HG02571 (cell line): ENCODE data around the gene VPS72.
A peak's percentile ranks its signal among the peaks of the same experiment; 100 is the strongest.

Experiments used
- ATAC-seq: cut with Tn5 transposase; IDR thresholded peaks from one replicate; pipeline ENCODE4 v1.9.1; 2021; ENCODE audit warnings: mild to moderate bottlenecking, moderate library complexity; ENCODE audit not compliant: unreplicated experiment

VPS72 gene

DNA sequence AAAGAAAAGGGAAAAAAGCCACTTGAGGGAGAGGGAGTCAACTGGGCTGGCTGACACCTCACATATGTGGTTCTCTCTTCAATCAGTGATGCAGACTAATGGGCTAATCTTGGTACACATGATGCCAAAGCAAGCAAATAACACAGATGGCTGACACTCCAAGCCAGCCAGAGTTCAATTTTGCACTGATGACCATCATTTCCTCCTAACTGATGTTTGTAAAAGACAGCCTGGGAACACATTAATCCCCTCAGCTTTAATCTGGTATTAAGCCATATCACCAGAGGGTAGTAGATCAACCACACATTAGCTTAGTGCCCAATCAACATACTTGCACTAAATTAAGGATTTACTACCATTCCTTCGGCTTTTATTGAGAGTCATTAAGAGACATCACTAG is 2.8 kb downstream of the VPS72 start:
- no peak for ATAC-seq

DNA sequence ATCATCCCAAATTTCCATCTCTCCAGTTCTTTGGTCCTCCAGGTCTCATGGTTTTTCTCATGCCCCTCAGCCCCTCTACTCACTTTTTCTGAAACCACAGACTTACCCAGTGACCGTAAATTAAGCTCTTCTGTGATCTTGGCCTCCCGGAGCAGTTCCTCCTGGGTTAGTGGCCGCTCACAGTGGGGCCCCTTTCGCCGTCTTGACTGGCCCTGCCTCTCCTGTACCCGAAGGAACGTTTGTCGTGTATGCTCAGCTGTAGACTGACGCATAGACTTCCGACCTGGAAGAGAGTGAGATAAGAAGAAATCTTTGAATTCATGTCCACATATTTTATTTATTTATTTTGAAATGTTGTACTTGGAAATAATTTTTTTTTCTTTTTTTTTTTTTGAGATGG is 5.8 kb downstream of the VPS72 start:
- ATAC-seq = no peak

DNA sequence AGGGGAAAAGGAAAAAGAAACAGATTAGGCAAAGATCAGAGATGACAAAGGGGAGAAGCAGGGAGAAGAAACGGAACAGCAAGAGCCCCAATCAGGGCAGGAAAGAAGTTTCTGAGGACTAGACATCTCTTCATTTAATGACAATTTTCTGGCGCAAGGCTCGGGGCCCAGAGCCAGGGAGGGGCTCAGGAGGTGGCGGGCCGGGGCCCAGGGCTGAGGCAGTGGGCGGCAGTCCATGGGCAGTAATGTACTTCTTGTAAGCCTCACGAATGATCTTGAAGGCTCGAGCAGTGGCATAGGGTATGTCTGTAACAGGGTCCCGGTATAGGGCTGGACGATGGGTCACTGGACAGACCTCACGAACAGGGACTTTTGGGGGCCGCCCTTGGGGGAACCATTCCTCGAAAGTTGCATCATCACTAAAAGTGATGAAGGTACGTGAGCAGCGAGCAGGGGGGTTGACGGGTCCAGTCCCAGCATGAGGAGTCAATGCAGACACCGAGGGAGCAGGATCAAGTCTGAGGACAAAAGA is 13.4 kb downstream of the VPS72 start:
- no peak for ATAC-seq

DNA sequence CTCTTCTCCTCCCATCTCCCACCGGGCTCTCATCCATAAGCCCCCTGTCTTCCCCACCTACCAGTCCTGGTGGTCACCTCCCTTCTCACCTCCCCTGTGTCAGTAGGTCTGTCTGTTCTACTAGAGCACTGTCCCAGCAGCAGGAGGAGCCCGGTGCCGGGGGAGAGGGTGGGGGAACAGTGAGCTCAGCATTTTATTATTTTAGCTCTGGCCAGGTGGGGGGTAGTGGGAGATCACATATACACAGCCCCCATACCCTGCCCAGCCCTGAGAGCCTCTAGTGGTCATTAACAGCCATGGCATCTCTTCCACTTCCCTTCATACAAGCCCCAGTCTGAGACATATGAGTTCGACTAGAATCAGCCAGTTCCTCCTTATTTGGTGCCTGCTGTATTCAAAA is 14.1 kb downstream of the VPS72 start, which contains the start of gene TMOD4:
Gene TMOD4, minus strand, starts transcription at position 119 of the 400 bp plus-strand sequence. CDS start 1,106 bp downstream, outside the sequence.
- no peak for ATAC-seq

DNA sequence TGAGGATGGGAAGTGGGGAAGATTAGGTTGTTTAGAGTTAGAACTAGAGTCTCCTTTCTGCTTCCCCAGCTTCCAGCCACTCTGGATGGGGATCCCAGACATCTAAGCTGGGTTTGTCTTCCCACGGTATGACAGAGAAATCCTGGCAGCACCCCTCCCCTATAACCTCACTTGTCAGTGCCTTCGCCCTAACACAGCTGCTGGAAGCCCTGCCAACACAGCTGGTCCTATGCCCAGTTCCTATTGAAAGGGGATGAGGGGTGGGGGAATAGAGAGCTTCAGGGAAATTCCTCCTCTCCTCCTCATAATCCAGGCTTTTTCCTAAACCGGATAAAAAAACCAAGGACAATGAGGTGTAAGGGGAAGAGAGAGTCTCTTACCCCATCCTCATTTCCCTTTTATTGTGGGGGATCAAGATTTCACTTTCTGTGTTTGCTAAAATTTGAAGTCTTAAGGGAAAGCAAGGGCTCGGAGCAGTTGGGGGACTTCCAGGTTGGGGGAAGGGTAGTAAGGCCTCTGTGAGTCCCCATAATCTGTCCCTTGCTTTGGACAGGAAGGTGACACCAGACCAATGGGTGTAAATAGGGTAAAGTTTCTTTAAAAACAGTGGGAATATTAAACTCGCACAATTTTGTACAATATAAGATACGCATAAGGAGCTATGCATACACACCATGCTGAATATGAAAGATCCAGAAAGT is 14.8 kb downstream of the VPS72 start:
- no peak for ATAC-seq

DNA sequence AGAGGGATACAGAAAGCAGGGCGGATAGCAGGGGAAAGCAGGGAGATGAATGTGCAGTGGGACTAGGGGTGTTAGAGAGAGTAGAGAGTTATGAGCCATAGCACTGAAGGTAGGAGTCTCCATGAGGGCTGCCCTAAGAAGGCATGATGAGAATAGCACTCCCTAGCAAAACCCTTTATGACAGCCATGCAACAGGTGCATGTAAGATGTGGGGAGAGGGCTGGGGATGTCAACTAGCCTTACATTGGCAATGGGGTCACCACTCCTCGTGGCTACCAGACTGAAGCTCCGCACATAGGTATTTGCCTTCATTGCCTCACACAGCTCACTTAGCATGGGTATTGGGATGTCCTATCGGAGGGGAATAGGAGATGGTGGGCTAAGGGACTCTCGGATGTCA is 18.8 kb downstream of the VPS72 start:
- no peak for ATAC-seq

DNA sequence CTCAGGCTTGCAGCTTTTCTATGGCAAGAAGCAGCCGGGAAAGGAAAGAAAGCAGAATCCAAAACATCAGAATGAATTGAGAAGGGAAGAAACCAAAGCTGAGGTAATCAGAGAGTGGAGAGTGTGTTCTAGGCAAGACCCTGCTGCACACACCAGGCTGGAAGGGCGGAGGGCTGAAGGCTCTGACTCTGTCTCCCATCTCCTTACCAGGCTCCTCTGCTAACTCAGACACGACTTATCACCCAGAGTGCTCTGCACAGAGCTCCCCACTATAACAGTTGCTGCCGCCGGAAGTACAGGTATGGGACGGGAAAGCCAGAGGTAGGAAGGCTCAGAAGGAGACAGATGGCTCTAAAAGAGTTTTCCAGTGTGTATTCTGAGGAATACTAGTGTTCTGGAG is 22.9 kb downstream of the VPS72 start:
- ATAC-seq = no peak

DNA sequence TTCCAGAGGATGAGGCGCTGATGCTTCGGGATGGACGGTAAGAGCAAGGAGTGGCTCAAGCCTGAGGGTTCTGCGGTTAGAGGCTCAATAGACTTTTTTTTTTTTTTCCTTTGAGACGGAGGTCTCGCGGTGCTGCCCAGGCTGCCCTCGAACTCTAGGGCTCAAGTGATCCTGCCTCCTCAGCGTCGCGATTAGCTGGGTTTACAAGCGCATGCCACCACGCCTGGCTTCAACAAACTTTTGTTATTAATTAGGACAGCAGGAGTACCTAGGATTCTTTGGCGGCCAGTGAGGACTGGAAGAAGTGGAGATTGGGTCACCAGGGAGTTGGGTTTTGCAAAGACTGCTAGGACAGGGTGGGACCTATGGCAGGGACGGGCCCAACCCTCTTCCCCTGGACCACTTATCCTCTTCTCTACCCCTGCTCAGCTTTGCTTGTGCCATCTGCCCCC is 23.5 kb downstream of the VPS72 start:
- no peak for ATAC-seq

DNA sequence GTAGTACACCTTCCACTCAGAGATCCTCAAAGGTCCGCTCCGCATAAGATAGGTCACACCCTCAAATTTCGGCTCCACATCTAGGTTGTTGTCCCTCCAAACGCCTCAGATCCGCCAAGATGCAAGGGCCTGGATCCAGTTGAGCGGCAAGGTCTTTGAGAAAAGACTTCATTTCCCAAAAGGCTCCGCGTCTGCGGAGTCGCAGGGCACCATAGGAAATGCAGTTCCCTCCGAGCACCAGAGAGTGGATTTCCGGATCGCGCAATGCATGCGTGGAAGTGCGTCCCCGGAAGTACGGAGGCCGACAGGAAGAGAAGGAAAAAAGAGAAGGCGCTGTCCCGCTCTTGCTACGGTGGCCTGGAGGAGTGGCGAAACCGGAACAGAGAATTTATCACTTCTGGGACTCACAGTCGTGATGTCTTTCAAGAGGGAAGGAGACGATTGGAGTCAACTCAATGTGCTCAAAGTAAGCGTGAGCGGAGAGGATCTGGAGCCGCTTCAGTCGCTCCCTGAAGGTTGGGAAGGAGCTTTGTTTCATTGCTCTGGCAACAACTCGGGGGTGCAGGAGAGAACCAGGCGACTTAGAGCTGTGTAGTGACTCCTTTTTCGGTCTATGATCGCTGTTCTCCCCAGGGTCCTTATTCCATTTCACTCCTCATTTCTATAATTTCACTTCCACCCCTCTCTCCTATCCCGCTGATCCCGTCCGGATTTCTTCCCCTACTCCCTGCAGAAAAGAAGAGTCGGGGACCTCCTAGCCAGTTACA is 24.1 kb downstream of the VPS72 start, which contains the start of the genes LYSMD1 and SCNM1:
Gene LYSMD1, minus strand, starts transcription at position 165 of the 767 bp plus-strand sequence. CDS start 644 bp downstream, outside the sequence.
Gene SCNM1, plus strand, starts transcription at position 407 of the 767 bp plus-strand sequence. Its CDS starts 9 bp downstream, at position 416.
- peak; percentile 88 for ATAC-seq

DNA sequence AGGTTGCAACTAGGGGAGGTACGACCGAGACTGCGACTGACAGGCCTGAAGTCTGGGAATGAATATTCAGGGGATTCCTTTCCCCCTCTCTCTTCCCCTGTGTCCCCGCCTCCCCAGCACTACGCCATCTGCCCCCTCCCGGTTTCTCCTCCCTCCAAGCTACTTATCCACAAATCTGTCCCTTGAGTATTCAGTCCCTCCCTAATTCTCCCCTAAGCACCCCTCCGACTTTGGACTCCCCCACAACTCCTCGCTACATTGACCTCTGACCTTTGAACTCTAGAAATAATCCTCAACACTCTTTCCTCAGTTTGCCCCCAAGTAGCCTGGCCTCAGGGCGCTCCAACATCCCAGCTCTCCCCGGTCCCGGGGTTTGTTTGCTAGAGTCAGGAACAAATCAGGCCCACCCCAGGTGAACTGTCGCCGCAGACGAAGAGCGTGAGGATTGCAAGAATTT is 24.7 kb downstream of the VPS72 start:
- peak; percentile 21 for ATAC-seq

DNA sequence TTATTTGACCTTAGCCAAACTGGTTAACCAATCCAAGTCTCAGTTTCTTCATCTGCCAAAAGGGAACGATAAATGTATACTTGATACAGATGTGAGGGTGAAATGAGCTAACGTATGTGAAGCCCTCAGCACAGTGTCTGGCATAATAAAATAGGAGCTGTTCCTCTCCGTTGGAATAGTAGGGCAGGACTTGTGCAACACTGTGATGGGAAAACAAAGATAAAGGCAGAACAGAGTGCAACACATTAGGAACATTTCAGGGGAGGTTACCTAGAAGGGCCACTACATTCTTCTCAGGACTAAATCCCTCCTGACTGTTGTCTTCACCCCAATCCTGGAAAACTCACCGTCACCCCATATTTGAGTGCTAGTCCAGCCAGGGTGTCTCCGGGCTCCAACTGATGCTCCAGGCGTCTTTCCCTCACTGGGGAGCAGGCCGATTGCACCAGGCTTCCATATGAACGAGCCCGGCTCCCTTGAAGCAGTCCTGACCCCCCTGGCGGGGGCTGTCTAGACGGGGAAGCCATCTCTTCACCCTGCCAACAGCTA is 25.2 kb downstream of the VPS72 start:
- ATAC-seq = no peak

DNA sequence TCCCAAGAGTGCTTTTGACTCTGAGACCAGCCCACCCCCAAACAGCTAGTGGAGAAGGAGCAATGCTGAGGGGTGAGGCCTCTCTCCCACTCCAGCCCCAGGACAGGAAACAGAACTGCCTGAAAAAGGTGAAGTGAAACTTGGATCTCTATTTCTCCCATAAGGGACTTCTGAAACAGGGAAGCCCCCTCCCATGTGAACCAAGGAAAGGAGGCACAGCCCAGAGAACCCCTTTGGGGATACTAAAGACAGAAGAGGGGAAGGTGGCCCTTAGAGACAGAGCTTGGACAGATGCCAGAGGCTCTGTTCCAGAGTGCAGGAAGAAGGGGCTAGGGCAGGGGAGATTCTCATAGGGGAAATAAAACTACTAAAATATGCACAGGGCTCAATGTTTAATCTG is 30.6 kb downstream of the VPS72 start:
- ATAC-seq = no peak

DNA sequence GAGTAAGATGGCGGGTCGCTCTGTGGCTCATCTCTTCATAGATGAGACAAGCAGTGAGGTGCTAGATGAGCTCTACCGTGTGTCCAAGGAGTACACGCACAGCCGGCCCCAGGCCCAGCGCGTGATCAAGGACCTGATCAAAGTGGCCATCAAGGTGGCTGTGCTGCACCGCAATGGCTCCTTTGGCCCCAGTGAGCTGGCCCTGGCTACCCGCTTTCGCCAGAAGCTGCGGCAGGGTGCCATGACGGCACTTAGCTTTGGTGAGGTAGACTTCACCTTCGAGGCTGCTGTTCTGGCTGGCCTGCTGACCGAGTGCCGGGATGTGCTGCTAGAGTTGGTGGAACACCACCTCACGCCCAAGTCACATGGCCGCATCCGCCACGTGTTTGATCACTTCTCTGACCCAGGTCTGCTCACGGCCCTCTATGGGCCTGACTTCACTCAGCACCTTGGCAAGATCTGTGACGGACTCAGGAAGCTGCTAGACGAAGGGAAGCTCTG is 31.2 kb downstream of the VPS72 start:
- no peak for ATAC-seq

DNA sequence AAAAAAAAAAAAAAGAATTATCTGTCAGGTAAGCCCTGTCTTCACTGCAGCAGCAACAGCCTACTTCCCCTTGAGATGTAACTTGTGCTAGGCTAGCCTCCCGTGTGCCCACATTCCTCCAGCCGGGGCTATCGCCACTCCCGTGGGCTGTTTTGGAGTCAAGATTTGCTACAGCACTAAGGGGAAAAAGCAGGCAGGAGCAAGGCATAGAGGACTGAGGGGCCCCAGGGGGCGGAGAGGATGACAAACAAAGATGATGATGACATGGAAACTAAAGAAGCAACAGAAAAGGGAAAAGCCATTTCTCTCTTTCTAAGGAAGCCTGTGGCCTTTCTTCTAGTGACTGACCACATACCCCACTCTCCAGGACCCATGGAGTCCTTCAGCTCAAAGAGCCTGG is 31.7 kb downstream of the VPS72 start:
- no peak for ATAC-seq

DNA sequence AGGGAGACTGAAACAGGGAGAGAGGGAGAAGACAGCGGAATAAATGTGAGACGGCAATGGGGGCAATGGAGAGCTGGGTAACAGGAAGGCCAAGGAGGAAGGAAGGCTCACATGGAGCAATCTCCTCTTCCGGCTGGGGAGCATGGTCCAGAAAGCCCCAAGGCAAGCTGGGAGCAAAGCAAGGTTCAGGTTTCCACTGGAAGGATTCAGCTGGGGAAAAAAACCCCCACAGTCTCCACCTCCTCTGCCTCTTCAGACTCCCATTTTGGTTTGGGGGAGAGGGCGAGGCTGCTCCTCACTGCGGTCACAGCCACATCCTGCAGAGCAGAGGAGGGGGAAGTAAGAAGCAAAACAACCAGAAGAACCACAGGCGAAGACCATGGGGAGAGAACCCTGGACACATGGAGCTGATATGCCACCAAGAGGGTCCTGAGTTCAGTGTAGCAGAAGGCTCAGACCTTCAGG is 32.9 kb downstream of the VPS72 start:
- no peak for ATAC-seq

DNA sequence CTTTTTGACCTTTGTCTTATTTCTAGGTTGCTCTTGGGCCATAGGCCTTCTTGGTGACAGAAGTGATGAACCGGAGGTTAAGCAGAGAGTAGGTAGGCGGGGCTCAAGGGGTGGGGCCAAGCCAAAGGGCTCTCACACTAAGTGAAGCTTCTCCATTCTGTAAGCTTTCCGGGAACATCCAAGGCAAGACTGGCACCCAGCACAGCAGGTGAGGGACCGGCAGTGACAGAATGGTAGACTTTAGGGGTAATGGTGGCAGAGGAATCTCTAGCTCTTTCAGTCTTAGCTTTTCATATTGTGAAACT is 33.5 kb downstream of the VPS72 start, which contains the start of gene TNFAIP8L2:
Gene TNFAIP8L2, plus strand, starts transcription at position 135 of the 305 bp plus-strand sequence. CDS start 2,049 bp downstream, outside the sequence.
- peak; percentile 64 for ATAC-seq

DNA sequence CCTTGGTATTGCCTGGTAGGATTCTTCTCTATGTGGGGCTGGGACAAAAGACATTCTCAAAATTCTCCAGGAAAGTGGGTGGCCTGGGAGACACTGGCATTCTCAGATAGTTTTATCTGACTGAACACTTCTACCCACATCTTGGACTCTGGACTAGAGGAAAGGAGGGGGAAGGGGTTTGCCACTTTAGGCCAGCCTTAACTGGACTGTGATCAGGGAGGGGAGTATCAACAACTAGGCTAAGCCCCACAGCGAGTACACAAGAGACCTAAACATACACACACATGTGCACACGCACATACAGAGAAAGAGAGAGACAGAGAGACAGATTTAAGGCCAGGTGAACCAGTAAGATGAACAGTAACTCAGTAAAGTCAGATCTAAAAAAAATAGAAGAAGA is 42.3 kb downstream of the VPS72 start:
- no peak for ATAC-seq

DNA sequence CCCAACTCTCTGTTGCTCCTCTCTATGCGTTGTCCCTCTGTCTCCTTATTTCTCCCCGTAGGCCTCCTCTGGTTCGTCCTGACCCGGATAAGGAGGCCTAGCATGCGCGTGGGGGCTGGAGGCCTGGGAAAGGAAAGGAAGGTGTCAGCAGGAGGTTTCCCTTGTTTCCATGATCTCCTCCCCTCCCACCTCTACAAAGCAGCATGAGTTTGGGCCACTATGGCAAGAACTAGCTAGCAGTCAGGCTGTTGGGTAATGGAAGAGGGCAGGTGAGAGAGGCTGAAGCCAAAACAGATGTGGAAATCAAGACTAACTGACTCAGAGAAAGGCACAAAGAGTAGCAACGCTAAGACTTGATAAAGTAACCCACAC is 42.9 kb downstream of the VPS72 start:
- no peak for ATAC-seq

DNA sequence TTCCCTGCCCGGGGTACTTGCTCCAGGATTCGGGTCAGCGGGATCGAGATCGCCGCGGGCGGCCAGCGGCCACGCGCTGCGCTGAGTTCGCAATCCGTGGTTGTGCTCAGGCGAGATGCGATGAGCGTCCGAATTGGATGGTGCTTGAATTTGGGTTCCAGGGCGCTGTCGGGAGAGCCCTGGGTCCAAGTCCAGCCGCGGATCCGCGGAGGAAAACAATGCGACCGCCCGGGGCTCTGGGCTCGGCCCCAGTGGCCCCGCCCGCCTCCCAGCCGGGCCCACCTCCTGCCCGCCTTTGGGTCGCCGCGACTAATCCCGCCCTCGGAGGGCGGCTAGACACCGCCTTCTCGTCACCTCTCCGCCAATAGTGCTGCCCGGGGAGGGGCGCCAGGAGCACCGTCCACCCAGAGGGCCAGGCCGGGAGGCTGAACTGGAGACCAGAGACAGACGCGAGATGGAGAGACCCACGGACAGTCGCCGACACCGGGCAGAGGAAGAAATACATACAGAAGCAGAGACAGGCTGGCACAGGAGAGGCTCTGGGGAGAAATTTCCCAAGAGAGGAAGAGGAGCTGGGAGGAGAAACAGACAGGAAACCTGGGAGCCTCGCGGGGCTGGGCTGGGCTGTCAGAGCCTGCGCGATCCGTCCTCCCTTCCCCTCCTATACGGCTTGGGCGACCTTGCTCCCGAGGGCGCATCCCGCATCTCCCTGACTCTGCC is 43.4 kb downstream of the VPS72 start, which contains the start of gene SEMA6C:
Gene SEMA6C, minus strand, starts transcription at position 220 of the 720 bp plus-strand sequence. CDS start 4,010 bp downstream, outside the sequence.
- ATAC-seq = peak; percentile 97

DNA sequence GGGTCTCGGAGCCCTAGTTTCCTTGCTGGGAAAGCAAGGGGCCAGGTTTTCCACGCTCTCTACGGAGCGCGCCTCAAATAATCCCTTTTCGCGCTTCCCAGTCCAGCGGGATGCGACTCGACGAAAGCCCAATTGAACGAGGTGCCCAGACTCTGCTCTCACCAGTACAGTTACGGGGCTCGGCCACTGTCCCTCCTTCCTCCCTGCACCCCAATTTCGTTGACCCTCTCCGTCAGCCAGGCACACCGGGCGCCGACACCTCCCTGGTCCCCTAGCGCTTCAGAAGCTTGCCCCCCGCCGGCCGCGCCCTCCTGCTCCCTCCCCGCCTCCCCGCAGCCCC is 44.0 kb downstream of the VPS72 start:
- no peak for ATAC-seq
